ENCODE results near the gene ST3GAL4. TPM values are rescaled to one million over a fixed set of nuclear protein-coding genes. Genes with fewer than 3 reads are reported as not detected.
"Not testable (repeated sequence)": the region's sequence is repeated elsewhere in the genome, so short reads cannot be mapped to it uniquely, and the experiment has no call there.

Gene ST3GAL4
- total RNA-seq, 1 donor from 2014 or later: 61.7 TPM

- no peak overlapping the region for H3K27ac ChIP-seq (replicated peaks)
- intact Hi-C loops (cut with micrococcal nuclease): no loop called here
- H3K27me3 ChIP-seq (ENCODE audit: low read depth): no peaks in the 10 kb centered on the region
- H3K36me3 ChIP-seq: peaks cover 30% of the 10 kb centered on the region
- H3K9me3 ChIP-seq (replicated peaks): no peaks in the 10 kb centered on the region
- no peak overlapping the region for H3K4me3 ChIP-seq
- peaks cover 74% of the 10 kb centered on the region for H3K4me1 ChIP-seq
- DNase-seq: no peak
- no peak for TF ChIP-seq CTCF (IDR thresholded peaks at IDR 0.05; ENCODE audit: borderline replicate concordance)
Observed at GRCh38 chr11:126344141-126345080, 11.1 kb upstream of the ST3GAL4 start.

GRCh38 chr11:126345283-126345682, 10.2 kb upstream of the ST3GAL4 start:
- H3K27me3 ChIP-seq (ENCODE audit: low read depth): no peaks in the 10 kb centered on the region
- peaks cover 29% of the 10 kb centered on the region for H3K36me3 ChIP-seq
- no peak overlapping the region for H3K4me3 ChIP-seq
- no peaks in the 10 kb centered on the region for H3K9me3 ChIP-seq (replicated peaks)
- H3K27ac ChIP-seq (replicated peaks): peak overlapping the region; percentile 79
- intact Hi-C loops (cut with micrococcal nuclease): no loop called here
- DNase-seq: no peak
- TF ChIP-seq CTCF (IDR thresholded peaks at IDR 0.05; ENCODE audit: borderline replicate concordance): no peak
- peaks cover 74% of the 10 kb centered on the region for H3K4me1 ChIP-seq

- Histone ChIP-seq H3K27me3 (ENCODE audit: low read depth) (no peaks in the 10 kb centered on the region), H3K36me3 (peaks cover 29% of the 10 kb centered on the region), H3K9me3 (replicated peaks) (no peaks in the 10 kb centered on the region), H3K27ac (replicated peaks) (peak overlapping the region; percentile 79), H3K4me1 (peaks cover 74% of the 10 kb centered on the region), H3K4me3 (no peak overlapping the region)
- no peak for DNase-seq
- TF ChIP-seq CTCF (IDR thresholded peaks at IDR 0.05; ENCODE audit: borderline replicate concordance): no peak
- intact Hi-C loops (cut with micrococcal nuclease): no loop called here
Observed at GRCh38 chr11:126345759-126346585, 9.5 kb upstream of the ST3GAL4 start.

GRCh38 chr11:126346586-126346940, 8.9 kb upstream of the ST3GAL4 start:
- Histone ChIP-seq H3K4me1 (peaks cover 74% of the 10 kb centered on the region), H3K27ac (replicated peaks) (peak overlapping the region; percentile 79), H3K36me3 (peaks cover 29% of the 10 kb centered on the region), H3K9me3 (replicated peaks) (no peaks in the 10 kb centered on the region), H3K27me3 (ENCODE audit: low read depth) (no peaks in the 10 kb centered on the region), H3K4me3 (no peak overlapping the region)
- intact Hi-C loops (cut with micrococcal nuclease): no loop called here
- DNase-seq: no peak
- TF ChIP-seq CTCF (IDR thresholded peaks at IDR 0.05; ENCODE audit: borderline replicate concordance): no peak

- Histone ChIP-seq H3K27ac (replicated peaks) (peak overlapping the region; percentile 79), H3K4me1 (peaks cover 74% of the 10 kb centered on the region), H3K36me3 (peaks cover 29% of the 10 kb centered on the region)
- H3K9me3 ChIP-seq (replicated peaks); H3K27me3 ChIP-seq (ENCODE audit: low read depth); H3K4me3 ChIP-seq; intact Hi-C loops (cut with micrococcal nuclease); DNase-seq: not testable (repeated sequence)
Observed at GRCh38 chr11:126346946-126347345, 8.5 kb upstream of the ST3GAL4 start.

Data from left ventricle myocardium inferior (tissue), 1 donor.